ENCODE data around the gene CIAO2B. TPM values are rescaled to one million over a fixed set of nuclear protein-coding genes. Genes with fewer than 3 reads are reported as not detected.

The CIAO2B gene
- total and polyA plus RNA-seq, 2 experiments from 2014 or later = 111 to 182 TPM

DNA sequence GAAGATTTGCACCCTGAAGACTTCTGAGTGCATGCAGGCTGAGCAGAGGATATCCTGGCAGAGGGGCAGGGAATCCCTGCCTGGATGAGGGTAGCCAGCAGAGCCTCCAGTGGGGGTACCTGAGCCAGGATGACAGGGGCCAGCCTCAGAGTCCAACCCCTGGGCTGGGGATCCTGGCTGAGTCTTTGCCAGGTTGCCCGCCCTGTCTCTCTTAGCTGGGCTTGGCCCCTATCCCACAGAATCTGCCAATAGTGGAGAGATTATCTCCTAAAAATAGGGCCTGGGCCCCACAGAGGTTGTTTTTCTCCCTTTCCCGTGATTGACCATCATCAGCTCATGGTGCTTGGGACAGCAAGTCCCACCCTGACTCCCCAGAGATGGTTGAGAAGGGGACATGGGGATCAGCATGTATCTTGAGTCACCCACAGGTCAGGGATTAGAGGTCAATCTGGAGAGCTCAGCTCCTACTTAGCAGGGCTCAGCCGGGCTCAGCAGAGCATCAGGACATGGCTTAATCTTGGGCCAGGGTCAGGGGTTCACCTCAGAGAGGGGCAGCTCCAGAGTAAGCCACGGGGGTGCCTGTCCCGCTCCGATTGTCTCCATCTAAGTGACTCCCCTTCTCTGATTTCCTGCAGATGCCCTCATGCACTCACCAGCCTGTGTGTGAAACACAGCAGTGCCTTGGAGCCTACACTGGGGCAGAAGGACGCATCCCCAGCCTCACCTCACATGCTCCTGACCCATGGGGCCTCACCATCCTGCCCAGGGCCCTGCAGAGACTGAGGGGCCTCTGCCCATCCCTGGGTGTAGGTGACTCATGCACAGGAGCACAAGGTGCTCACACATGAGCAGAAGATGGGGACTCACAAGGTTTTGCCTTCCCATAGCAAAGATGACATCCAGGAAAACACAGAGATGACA is 27.0 kb downstream of the CIAO2B start:
- Histone ChIP-seq H3K27me3 (replicated peaks; ENCODE audit: insufficient read depth) (no peaks in the 10 kb centered on the region), H4K20me1 (ENCODE audit: insufficient read depth) (no peaks in the 10 kb centered on the region), H3K9me3 (ENCODE audit: low read depth) (no peaks in the 10 kb centered on the region), H3K36me3 (ENCODE audit: low read depth) (no peaks in the 10 kb centered on the region), H3K9me2 (ENCODE audit: insufficient read depth) (no peaks in the 10 kb centered on the region), H3F3A (ENCODE audit: insufficient read depth) (no peaks in the 10 kb centered on the region), H3K4me3 (no peak overlapping the region), H3K4me1 (ENCODE audit: insufficient read depth) (no peaks in the 10 kb centered on the region), H3K9ac (no peak overlapping the region), H3K4me2 (ENCODE audit: unreplicated experiment) (no peak overlapping the region), H2AFZ (no peak overlapping the region), H3K27ac (no peak overlapping the region), H3K79me2 (ENCODE audit: insufficient read depth) (no peaks in the 10 kb centered on the region)
- 56 to 71% methylated on average over 7 of the region's 7 CpGs for WGBS, 2 experiments (ENCODE audit: low coverage in 1 of 2, low lambda C conversion rate in 2 of 2, missing lambda C conversion rate in 2 of 2)
- TF ChIP-seq EZH2 (IDR thresholded peaks at IDR 0.05; ENCODE audit: insufficient read depth, poor library complexity, severe bottlenecking) (no peak), EZH2phosphoT487 (IDR thresholded peaks at IDR 0.05; ENCODE audit: insufficient read depth, low read depth) (no peak)
- in situ Hi-C loops (cut with MboI) = no loop called here
- DNase-seq = no peak

- H3K27ac ChIP-seq = no peak overlapping the region
- WGBS, 2 experiments (ENCODE audit: low coverage in 1 of 2, low lambda C conversion rate in 2 of 2, missing lambda C conversion rate in 2 of 2) = 77 to 79% methylated on average over 11 of the region's 11 CpGs
- no peak for DNase-seq
- in situ Hi-C loops (cut with MboI) = no loop called here
- H3K9me2 ChIP-seq (ENCODE audit: insufficient read depth) = no peaks in the 10 kb centered on the region
- H3K4me3 ChIP-seq = no peak overlapping the region
- no peaks in the 10 kb centered on the region for H4K20me1 ChIP-seq (ENCODE audit: insufficient read depth)
- H3K36me3 ChIP-seq (ENCODE audit: low read depth) = no peaks in the 10 kb centered on the region
- H3K27me3 ChIP-seq (replicated peaks; ENCODE audit: insufficient read depth) = no peaks in the 10 kb centered on the region
- no peaks in the 10 kb centered on the region for H3F3A ChIP-seq (ENCODE audit: insufficient read depth)
- no peaks in the 10 kb centered on the region for H3K9me3 ChIP-seq (ENCODE audit: low read depth)
- no peak overlapping the region for H2AFZ ChIP-seq
- no peak overlapping the region for H3K9ac ChIP-seq
- H3K4me2 ChIP-seq (ENCODE audit: unreplicated experiment) = no peak overlapping the region
- TF ChIP-seq EZH2phosphoT487 (IDR thresholded peaks at IDR 0.05; ENCODE audit: insufficient read depth, low read depth) (no peak), EZH2 (IDR thresholded peaks at IDR 0.05; ENCODE audit: insufficient read depth, poor library complexity, severe bottlenecking) (no peak)
- H3K4me1 ChIP-seq (ENCODE audit: insufficient read depth) = no peaks in the 10 kb centered on the region
- no peaks in the 10 kb centered on the region for H3K79me2 ChIP-seq (ENCODE audit: insufficient read depth)
These were observed 28.3 kb downstream of the CIAO2B start for GRCh38 chr16:66905633-66906539.

GRCh38 chr16:66904846-66905632 is 29.2 kb downstream of the CIAO2B start:
- in situ Hi-C loops (cut with MboI) = no loop called here
- no peak overlapping the region for H3K4me2 ChIP-seq (ENCODE audit: unreplicated experiment)

GRCh38 chr16:66904428-66904845 is 29.8 kb downstream of the CIAO2B start:
- WGBS, 2 experiments (ENCODE audit: low coverage in 1 of 2, low lambda C conversion rate in 2 of 2, missing lambda C conversion rate in 2 of 2) = 92 to 93% methylated on average over 11 to 13 of the region's 13 CpGs
- Histone ChIP-seq H3K27me3 (replicated peaks; ENCODE audit: insufficient read depth) (no peaks in the 10 kb centered on the region), H3F3A (ENCODE audit: insufficient read depth) (no peaks in the 10 kb centered on the region), H2AFZ (no peak overlapping the region), H3K9me3 (ENCODE audit: low read depth) (no peaks in the 10 kb centered on the region), H3K4me1 (ENCODE audit: insufficient read depth) (peaks cover 9% of the 10 kb centered on the region), H3K9ac (no peak overlapping the region), H3K36me3 (ENCODE audit: low read depth) (no peaks in the 10 kb centered on the region), H4K20me1 (ENCODE audit: insufficient read depth) (no peaks in the 10 kb centered on the region), H3K4me3 (no peak overlapping the region), H3K79me2 (ENCODE audit: insufficient read depth) (no peaks in the 10 kb centered on the region), H3K9me2 (ENCODE audit: insufficient read depth) (no peaks in the 10 kb centered on the region), H3K4me2 (ENCODE audit: unreplicated experiment) (no peak overlapping the region), H3K27ac (no peak overlapping the region)
- TF ChIP-seq EZH2phosphoT487 (IDR thresholded peaks at IDR 0.05; ENCODE audit: insufficient read depth, low read depth) = no peak
- TF ChIP-seq EZH2 (IDR thresholded peaks at IDR 0.05; ENCODE audit: insufficient read depth, poor library complexity, severe bottlenecking) = no peak
- in situ Hi-C loops (cut with MboI) = no loop called here
- DNase-seq = no peak

More at GRCh38 chr16:66904846-66905632, 29.2 kb downstream of the CIAO2B start:
- Histone ChIP-seq H3K9me2 (ENCODE audit: insufficient read depth) (no peaks in the 10 kb centered on the region), H3K79me2 (ENCODE audit: insufficient read depth) (no peaks in the 10 kb centered on the region), H3K27ac (no peak overlapping the region), H3K9me3 (ENCODE audit: low read depth) (no peaks in the 10 kb centered on the region), H3K27me3 (replicated peaks; ENCODE audit: insufficient read depth) (no peaks in the 10 kb centered on the region), H2AFZ (no peak overlapping the region), H3K4me3 (no peak overlapping the region), H4K20me1 (ENCODE audit: insufficient read depth) (no peaks in the 10 kb centered on the region), H3F3A (ENCODE audit: insufficient read depth) (no peaks in the 10 kb centered on the region), H3K9ac (no peak overlapping the region), H3K4me1 (ENCODE audit: insufficient read depth) (peaks cover 4% of the 10 kb centered on the region), H3K36me3 (ENCODE audit: low read depth) (no peaks in the 10 kb centered on the region)
- DNase-seq = no peak
- WGBS, 2 experiments (ENCODE audit: low coverage in 1 of 2, low lambda C conversion rate in 2 of 2, missing lambda C conversion rate in 2 of 2) = 73 to 79% methylated on average over 16 of the region's 16 CpGs
- no peak for TF ChIP-seq EZH2 (IDR thresholded peaks at IDR 0.05; ENCODE audit: insufficient read depth, poor library complexity, severe bottlenecking)
- TF ChIP-seq EZH2phosphoT487 (IDR thresholded peaks at IDR 0.05; ENCODE audit: insufficient read depth, low read depth) = no peak
